GM19023 (cell line): Measurements from ENCODE around the gene TNFRSF13B.

ENCODE experiments used
- ATAC-seq: cut with Tn5 transposase; IDR thresholded peaks from one replicate; pipeline ENCODE4 v1.9.1; 2021; ENCODE audit warnings: mild to moderate bottlenecking, moderate library complexity; ENCODE audit not compliant: unreplicated experiment

Gene TNFRSF13B

GRCh38 chr17:16940116-16940881 lies 31.6 kb downstream of the TNFRSF13B start:
- ATAC-seq: no peak

- ATAC-seq: no peak
Measured at GRCh38 chr17:16939606-16940115, 32.3 kb downstream of the TNFRSF13B start.

- no peak for ATAC-seq
Measured at GRCh38 chr17:16939208-16939576, 32.7 kb downstream of the TNFRSF13B start.

- no peak for ATAC-seq
Measured at GRCh38 chr17:16938496-16939207, 33.3 kb downstream of the TNFRSF13B start.

GRCh38 chr17:16938031-16938430 lies 33.9 kb downstream of the TNFRSF13B start:
- no peak for ATAC-seq

- no peak for ATAC-seq
Measured at GRCh38 chr17:16937431-16937830, 34.5 kb downstream of the TNFRSF13B start.

GRCh38 chr17:16936536-16937310 lies 35.2 kb downstream of the TNFRSF13B start:
- ATAC-seq: no peak

- ATAC-seq: no peak
Measured at GRCh38 chr17:16935786-16936185, 36.1 kb downstream of the TNFRSF13B start.

- no peak for ATAC-seq
Measured at GRCh38 chr17:16935241-16935663, 36.7 kb downstream of the TNFRSF13B start.

GRCh38 chr17:16934836-16935235 lies 37.1 kb downstream of the TNFRSF13B start:
- ATAC-seq: no peak

GRCh38 chr17:16934133-16934795 lies 37.7 kb downstream of the TNFRSF13B start:
- no peak for ATAC-seq

GRCh38 chr17:16933317-16934132 lies 38.4 kb downstream of the TNFRSF13B start:
- no peak for ATAC-seq

GRCh38 chr17:16932611-16933010 lies 39.3 kb downstream of the TNFRSF13B start:
- no peak for ATAC-seq

- ATAC-seq: no peak
Measured at GRCh38 chr17:16932156-16932555, 39.8 kb downstream of the TNFRSF13B start.

GRCh38 chr17:16931318-16932060 lies 40.4 kb downstream of the TNFRSF13B start:
- no peak for ATAC-seq

- no peak for ATAC-seq
Measured at GRCh38 chr17:16930571-16931317, 41.2 kb downstream of the TNFRSF13B start.

GRCh38 chr17:16929757-16930520 lies 42.0 kb downstream of the TNFRSF13B start:
- ATAC-seq: no peak
